Measurements from ENCODE around the gene KRTAP10-2.

- TF ChIP-seq CTCF (conservative IDR thresholded peaks at IDR 0.05; ENCODE audit: low read length), result no peak
- no peak for TF ChIP-seq EZH2phosphoT487 (IDR thresholded peaks at IDR 0.05; ENCODE audit: borderline replicate concordance, low read depth, low read length)
Observed at GRCh38 chr21:44507673-44508425, 43.5 kb downstream of the KRTAP10-2 start.
